GM19452 (cell line): ENCODE data around the gene RPEL1.
"Not testable (repeated sequence)": the region's sequence is repeated elsewhere in the genome, so short reads cannot be mapped to it uniquely, and the experiment has no call there.

ENCODE experiments used
- ATAC-seq: cut with Tn5 transposase; IDR thresholded peaks from one replicate; pipeline ENCODE4 v1.9.1; 2021; ENCODE audit not compliant: unreplicated experiment

The RPEL1 gene

DNA sequence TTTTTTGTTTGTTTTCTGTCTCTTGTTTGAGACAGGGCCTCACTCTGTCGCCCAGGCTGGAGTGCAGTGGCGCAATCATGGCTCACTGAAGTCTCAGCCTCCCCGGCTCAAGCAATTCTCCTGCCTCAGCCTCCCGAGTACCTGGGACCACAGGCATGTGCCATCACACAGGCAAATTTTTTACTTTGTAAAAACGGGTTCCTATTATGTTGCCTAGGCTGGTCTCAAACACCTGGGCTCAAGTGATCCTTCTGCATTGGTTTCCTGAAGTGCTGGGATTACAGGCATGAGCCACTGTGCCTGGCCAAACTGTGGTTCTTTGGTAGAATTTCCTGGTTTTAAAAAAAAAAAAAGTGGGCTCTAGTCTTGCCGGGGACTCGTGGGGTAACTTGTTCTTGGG is at the start of gene RPEL1:
Gene RPEL1 (plus strand): TSS at position 301 of the 400 bp plus-strand sequence. CDS start 110 bp downstream, outside the sequence.
- not testable (repeated sequence) for ATAC-seq

DNA sequence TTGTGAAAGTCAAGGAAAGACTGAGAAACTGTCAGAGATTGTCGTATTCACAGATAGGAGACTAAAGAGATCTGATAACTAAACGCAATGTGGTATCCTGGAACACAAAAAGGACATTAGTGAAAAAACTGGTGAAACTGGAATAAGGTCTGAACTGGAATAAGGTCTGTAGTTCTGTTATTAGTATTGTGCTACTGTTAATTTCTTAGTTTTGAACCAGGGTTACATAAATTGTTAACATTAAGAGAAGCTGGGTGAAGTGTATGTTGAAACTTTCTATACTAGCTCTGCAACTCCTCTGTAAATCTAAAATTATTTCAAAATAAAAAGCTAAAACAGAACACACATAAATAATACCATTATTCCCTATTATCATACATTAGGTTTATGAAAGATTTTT is 49.2 kb upstream of the RPEL1 start:
- no peak for ATAC-seq

DNA sequence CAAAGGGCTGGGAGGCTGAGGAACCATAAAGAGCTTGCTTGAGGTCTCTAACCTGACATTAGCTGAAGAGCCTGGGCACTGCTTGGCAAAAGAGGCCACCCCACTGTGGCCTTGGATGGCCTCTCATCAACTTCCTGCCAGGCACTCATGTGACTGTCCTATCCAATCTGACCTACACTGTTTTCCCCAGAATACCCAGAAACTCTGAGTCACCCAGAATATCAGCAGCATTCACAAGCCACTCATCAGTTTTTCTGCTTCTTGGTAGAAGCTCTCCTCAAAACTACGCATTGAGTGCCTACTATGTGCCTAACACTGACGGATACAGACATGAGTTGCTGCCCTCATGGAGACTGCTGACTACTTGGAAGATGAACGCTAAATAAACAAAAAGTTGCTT is 48.5 kb upstream of the RPEL1 start:
- no peak for ATAC-seq

DNA sequence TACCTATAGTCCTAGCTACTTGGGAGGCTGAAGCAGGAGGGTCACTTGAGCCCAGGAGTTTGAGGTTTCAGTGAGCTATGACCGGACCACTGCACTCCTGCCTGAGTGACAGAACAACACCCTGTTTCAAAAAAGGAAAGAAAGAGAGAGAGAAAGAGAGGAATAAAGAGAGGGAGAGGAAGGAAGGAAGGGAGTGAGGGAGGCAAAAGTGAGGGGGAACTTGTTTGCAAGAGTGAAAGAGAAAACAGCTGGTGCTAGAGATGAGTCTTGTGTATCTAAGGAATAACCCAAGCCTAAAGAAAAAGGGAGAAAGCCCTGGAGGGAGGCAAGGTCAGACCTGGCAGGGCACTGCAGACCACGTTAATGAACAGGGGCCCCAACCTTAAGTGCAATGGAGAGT is 47.8 kb upstream of the RPEL1 start:
- no peak for ATAC-seq

DNA sequence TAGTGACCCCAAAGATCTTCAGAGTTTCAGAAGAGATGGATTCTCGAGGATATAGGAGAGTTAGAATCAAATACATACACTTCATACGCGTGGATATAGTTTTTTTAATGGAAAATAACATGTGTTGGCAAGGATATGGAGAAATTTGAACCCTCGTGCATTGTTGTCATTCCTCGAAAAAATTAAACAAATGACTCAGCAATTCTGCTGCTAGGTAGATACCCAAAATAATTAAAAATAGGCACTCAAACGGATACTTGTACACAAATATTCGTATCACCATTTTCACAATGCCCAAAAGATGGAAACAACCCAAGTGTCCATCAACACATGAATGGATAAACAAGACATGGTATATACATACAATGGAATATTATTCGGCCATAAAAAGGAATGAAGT is 47.0 kb upstream of the RPEL1 start:
- no peak for ATAC-seq

DNA sequence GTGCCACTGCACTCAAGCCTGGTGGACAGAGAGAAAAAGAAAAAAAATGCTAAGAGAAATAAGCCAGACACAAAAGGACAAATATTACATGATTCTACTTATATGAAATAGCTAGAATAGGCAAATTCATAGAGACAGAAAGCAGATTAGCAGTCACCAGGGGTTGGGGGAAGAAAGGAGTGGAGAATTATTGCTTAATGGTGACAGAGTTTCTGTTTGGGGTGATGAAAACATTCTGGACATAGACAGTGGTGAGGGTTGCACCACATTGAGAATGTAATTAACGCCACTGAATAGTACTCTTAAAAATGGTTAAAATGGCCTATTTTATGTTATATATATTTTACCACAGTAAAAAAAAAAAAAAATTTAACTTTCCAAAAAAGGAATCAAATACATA is 46.2 kb upstream of the RPEL1 start:
- ATAC-seq, result no peak

DNA sequence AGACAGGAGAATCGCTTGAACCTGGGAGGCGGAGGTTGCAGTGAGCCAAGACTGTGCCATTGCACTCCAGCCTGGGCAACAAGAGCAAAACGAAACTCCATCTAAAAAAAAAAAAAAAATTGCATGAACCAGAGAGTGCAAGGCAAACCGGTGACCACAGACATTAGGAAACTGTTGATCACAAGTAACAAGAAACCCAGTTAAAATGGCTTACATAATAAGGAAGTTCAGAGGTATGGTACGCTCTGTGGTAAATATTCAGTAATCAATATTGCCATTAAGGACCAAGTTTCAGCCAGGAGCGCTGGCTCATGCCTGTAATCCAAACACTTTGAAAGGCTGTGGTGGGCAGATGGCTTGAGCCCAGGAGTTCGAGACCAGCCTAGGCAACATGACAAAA is 43.4 kb upstream of the RPEL1 start:
- ATAC-seq, result no peak

DNA sequence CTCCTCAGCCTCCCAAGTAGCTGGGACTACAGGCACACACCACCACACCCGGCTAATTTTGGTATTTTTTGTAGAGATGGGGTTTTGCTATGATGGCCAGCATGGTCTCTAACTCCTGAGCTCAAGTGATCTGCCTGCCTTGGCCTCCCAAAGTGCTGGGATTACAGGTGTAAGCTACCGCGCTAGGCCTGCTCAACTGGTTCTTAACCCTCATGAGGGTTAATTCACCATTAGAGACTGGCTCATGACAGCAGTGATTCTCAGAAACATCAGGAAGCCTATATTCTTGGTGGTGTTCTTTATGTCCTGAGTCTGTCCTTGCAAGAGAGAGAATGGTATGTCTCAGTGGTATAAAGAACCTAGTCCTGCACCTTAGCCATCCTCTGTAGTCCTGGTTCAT is 42.2 kb upstream of the RPEL1 start:
- no peak for ATAC-seq

DNA sequence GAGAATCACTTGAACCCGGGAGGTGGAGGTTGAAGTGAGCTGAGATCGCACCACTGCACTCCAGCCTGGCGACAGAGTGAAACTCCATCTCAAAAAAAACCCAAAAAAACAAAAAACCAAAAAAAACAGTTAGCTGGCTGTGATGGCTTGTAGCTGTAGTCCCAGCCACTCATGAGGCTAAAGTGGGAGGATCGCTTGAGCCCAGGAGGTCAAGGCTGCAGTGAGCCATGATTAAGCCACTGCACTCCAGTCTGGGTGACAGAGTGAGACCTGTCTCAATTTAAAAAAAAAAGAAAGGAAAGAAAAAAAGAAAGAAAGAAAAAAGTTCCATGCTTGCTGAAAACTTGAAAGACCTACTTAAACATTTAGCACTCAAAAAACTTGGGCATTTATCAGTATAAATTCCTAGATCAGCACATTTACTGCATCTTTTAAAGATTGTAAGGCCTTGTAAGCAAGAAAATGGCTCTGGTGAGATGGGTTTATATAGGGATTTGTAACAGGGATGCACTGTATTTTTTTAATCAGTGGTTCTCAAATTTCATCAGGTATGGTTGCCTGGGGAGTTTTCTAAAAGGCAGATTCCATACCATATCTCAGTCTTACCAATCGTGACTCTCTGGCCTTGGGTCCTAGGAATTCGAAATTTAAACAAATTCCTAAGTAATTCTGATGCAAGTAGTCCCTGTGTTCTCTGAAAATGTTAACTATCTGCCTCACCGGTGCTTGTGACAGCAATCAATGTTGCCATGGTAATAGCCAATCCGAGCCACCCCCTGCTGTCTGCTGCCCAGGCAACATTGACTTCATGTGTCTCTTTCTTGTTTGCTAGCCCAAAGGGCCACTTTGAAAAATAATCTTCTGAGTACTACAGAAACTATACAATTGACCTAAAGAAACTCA is 41.1 kb upstream of the RPEL1 start:
- ATAC-seq, result no peak

DNA sequence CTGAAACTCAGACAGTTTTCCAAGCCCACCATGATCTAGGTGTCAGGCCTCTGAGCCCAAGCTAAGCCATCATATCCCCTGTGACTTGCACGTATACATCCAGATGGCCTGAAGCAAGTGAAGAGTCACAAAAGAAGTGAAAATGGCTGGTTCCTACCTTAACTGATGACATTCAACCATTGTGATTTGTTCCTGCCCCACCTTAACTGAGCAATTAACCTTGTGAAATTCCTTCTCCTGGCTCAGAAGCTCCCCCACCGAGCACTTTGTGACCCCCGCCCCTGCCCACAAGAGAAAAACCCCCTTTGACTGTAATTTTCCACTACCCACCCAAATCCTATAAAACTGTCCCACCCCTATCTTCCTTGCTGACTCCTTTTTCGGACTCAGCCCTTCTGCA is 40.3 kb upstream of the RPEL1 start:
- not testable (repeated sequence) for ATAC-seq

DNA sequence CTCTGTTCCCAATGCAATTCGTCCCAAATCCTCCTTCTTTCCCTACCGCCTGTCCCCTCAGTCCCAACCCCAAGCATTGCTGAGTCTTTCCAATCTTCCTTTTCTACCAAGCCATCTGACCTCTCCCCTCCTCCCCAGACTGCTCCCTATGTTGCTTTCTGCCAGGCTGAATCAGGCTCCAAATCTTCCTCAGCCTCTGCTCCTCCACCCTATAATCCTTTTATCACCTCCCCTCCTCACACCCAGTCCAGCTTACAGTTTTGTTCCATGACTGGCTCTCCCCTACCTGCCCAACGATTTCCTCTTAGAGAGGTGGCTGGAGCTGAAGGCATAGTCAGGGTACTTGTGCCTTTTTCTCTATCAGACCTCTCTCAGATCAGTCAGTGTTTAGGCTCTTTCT is 39.0 kb upstream of the RPEL1 start:
- ATAC-seq, result not testable (repeated sequence)

DNA sequence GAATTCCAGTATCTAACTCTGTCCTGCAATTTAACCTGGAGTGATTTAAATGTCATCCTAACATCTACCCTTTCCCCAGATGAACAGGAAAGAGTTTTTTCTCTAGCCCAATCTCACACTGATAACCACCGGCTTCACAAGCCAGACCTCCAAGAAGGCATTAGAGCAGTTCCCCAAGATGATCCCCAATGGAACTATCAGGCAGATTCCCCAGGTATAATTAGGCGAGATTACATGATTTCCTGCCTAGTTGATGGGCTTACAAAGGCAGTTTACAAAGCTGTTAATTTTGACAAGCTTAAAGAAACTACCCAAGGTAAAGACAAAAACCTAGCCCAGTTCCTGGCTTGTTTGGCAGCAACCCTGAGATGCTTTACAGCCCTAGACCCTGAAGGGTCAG is 38.5 kb upstream of the RPEL1 start:
- no peak for ATAC-seq

DNA sequence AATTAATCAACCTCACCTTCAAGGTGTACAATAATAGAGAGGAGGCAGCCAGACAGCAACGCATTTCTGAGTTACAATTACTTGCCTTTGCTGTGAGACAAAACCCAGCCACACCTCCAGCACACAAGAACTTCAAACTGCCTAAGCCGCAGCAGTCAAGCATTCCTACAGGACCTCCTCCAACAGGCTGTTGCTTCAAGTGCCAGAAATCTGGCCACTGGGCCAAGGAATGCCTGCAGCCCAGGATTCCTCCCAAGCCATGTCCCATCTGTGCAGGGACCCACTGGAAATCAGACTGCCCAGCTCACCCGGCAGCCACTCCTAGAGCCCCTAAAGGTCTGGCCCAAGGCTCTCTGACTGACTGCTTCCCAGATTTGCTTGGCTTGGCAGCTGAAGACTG is 38.0 kb upstream of the RPEL1 start:
- not testable (repeated sequence) for ATAC-seq

DNA sequence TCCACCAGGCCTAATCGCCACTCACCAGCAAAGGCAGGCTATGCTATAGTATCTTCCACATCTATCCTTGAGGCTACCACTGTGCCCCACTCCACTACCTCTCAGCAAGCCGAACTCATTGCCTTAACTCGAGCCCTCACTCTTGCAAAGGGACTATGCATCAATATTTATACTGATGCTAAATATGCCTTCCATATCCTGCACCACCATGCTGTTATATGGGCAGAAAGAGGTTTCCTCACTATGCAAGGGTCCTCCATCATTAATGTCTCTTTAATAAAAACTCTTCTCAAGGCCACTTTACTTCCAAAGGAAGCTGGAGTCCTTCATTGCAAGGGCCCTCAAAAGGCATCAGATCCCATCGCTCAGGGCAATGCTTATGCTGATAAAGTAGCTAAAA is 35.4 kb upstream of the RPEL1 start:
- ATAC-seq, result not testable (repeated sequence)

DNA sequence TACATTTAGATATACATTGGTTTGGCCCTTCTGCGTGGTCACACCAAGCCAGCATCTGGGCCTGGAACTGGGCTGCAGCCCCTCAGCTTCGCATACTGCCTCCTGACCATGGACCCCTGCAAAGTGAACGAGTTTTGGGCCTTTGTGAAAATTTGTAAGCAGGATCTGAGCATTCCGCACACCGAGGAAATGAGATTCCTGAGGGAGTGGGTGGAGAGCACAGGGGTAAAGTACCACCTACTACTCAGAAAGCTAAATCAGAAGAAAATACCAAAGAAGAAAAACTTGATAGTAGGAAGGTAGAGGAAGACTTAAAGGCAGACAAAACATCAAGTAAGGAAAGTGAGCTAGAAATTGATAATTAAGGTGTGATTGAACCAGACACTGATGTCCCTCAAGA is 30.1 kb upstream of the RPEL1 start:
- ATAC-seq, result no peak

DNA sequence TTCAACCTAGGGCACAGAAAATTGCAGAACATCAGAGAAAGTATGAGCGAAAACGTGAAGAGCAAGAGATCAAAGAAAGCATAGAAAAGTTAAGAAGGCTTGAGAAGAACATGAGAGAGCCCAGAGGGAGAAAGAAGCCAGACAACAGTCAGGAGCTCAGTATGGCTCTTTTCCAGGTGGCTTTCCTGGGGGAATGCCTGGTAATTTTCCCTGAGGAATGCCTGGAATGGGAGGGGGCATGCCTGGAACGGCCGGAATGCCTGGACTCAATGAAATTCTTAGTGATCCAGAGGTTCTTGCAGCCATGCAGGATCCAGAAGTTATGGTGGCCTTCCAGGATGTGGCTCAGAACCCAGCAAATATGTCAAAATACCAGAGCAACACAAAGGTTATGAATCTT is 29.3 kb upstream of the RPEL1 start:
- not testable (repeated sequence) for ATAC-seq

DNA sequence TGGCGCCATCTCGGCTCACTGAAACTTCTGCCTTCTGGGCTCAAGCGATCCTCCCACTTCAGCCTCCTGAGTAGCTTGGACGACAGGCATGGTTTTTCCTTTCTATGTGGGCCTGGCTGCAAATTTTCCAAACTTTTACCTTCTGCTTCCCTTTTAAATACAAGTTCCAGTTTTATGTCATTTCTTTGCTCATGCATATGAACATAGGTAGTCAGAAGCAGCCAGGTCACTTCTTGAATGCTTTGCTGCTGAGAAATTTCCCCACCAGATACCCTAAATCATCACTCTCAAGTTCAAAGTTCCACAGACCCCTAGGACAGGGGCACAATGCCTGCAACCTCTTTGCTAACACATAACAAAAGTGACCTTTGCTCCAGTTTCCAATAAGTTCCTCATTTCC is 21.6 kb upstream of the RPEL1 start:
- ATAC-seq, result no peak

DNA sequence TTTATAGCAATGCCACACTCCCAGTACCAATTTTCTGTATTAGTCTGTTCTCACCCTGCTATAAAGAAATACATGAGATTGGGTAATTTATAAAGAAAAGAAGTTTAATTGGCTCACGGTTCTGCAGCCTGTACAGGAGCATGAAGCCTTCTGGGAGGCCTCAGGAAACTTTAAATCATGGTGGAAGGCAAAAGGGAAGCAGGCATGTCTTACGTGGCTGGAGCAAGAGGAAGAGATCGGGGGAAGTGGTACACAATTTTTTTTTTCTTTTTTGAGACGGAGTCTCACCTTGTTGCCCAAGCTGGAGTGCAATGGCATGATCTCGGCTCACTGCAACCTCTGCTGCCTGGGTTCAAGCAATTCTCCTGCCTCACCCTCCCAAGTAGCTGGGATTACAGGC is 21.0 kb upstream of the RPEL1 start:
- ATAC-seq, result not testable (repeated sequence)

DNA sequence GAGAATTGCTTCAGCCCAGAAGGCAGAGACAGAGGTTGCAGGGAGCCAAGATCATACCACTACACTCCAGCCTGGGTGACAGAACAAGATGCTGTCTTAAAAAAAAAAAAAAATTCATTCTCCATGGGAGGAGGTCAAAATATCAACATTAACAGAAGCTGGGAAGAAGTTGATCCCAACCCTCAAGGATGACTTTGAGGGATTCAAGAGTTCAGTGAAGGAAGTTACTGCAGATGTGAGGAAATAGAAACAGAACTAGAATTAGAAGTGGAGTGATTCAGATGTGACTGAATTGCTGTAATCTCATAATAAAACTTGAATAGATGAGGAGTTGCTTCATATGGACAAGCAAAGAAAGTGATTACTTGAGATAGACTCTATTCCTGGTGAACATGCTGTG is 19.7 kb upstream of the RPEL1 start:
- ATAC-seq, result no peak

DNA sequence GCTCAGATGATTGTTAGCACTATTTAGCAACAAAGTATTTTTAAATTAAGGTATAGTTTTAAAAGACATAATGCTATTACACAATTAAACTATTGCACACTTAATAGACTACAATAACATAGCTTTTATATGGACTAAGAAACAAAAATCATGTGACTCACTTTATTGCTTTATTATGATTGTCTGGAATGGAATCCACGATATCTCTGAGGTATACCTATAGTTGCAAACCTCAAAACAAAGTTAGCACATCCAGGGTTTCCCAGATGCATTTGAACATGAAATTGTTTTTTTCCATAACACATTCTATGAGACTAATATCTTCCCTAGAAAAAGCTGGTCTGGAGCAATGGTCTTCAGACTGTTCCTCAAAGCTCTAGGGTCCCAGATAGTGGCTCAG is 18.3 kb upstream of the RPEL1 start:
- no peak for ATAC-seq

DNA sequence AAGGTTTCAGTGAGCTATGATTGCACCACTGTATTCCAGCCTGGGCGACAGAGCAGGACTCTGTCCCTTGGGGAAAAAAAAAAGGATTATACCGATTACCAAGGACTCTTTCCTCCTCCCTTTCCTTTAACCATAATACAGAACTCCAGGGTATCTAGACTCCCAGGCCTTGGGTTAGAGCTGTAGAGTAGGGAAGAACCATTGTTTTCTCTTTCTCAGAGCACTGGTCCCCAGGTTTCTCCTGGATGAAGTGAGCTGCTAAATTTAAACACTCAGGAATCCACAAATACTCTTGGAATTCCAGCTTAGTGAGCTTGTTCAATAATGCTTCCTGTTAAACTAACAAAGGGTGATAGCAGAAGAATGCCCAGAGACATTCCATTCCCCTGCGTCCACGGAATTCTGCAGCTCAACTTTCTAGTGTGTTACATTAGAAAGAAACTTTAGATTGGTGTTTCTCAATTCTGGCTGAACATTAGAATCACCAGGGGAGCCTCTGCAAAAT is 14.6 kb upstream of the RPEL1 start:
- no peak for ATAC-seq

DNA sequence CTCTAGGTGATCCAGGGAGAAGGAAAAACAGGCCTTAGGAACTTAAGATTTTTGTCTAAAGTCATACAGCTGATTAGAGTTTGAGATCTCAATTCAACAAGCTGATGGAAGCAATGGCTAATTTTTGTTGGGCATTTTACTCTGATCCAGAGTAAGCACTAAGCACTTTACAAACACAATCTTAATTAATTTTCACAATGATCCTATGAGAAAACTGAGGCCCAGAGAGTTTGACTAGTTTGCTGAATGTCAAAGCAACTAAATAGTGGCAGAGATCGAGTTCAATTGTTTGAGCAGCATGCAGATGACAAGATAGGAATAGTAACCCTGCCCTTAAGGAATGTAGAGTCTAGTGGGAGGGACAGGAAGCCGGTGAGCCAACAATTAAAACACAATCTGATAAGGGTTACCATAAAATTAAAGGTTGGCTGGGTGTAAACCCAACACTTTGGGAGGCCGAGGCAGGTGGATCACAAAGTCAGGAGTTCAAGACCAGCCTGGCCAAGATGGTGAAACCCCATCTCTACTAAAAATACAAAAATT is 13.5 kb upstream of the RPEL1 start:
- ATAC-seq, result no peak
